H9 (cell line): Measurements from ENCODE around the gene HKDC1. TPM values are rescaled to one million over a fixed set of nuclear protein-coding genes. Genes with fewer than 3 reads are reported as not detected.

Experiments
- DNase-seq: peaks from one replicate; pipeline ENCODE4 v3.0.0-alpha.2; 2017
- H2AFZ ChIP-seq: one replicate; pipeline ENCODE4 v1.6.1; 2013; ENCODE audit warnings: mild to moderate bottlenecking, low read length, control low read depth, moderate library complexity
- H2AK5ac ChIP-seq: 2 replicates; pipeline ENCODE4 v1.6.1; 2013; ENCODE audit warnings: low read length, control low read depth, mixed read lengths; ENCODE audit not compliant: insufficient read length
- H2BK120ac ChIP-seq: one replicate; pipeline ENCODE4 v1.6.1; 2013; ENCODE audit warnings: low read depth, mild to moderate bottlenecking, low read length, control low read depth, inconsistent platforms; ENCODE audit not compliant: poor library complexity, severe bottlenecking
- H2BK12ac ChIP-seq: 2 replicates; pipeline ENCODE4 v1.6.1; 2013; ENCODE audit warnings: low read length, control low read depth, mixed read lengths, low read depth; ENCODE audit not compliant: insufficient read length
- H2BK15ac ChIP-seq: 2 replicates; pipeline ENCODE4 v1.6.1; 2013; ENCODE audit warnings: low read depth, low read length, control low read depth
- H2BK20ac ChIP-seq: one replicate; pipeline ENCODE4 v1.6.1; 2013; ENCODE audit warnings: low read depth, mild to moderate bottlenecking, low read length, control low read depth, inconsistent platforms; ENCODE audit not compliant: poor library complexity, severe bottlenecking
- H2BK5ac ChIP-seq: 2 replicates; pipeline ENCODE4 v1.6.1; 2013; ENCODE audit warnings: low read length, control low read depth, mixed read lengths; ENCODE audit not compliant: insufficient read length
- H3K14ac ChIP-seq: 2 replicates; pipeline ENCODE4 v1.6.1; 2013; ENCODE audit warnings: low read length, control low read depth; ENCODE audit not compliant: insufficient read depth
- H3K18ac ChIP-seq: 2 replicates; pipeline ENCODE4 v1.6.1; 2013; ENCODE audit warnings: low read depth, mild to moderate bottlenecking, mixed read lengths, low read length, control low read depth; ENCODE audit not compliant: insufficient read length
- H3K23ac ChIP-seq: 2 replicates; pipeline ENCODE4 v1.6.1; 2013; ENCODE audit warnings: low read length, control low read depth, mixed read lengths, low read depth; ENCODE audit not compliant: insufficient read length
- H3K23me2 ChIP-seq: 2 replicates; pipeline ENCODE4 v1.6.1; 2013; ENCODE audit warnings: low read depth, mild to moderate bottlenecking, mixed read lengths, low read length, control low read depth; ENCODE audit not compliant: insufficient read length, poor library complexity, severe bottlenecking
- H3K27ac ChIP-seq: 2 replicates; pipeline ENCODE4 v1.5.1; 2013; ENCODE audit warnings: low read length, control low read depth, mixed read lengths, low read depth; ENCODE audit not compliant: insufficient read length
- H3K27me3 ChIP-seq: 2 replicates; pipeline ENCODE4 v1.6.1; 2013; ENCODE audit warnings: low read length, control low read depth, inconsistent platforms; ENCODE audit not compliant: insufficient read depth
- H3K4ac ChIP-seq: 2 replicates; pipeline ENCODE4 v1.6.1; 2013; ENCODE audit warnings: low read depth, mild to moderate bottlenecking, control low read depth, inconsistent platforms, low read length, moderate library complexity
- H3K4me1 ChIP-seq: 2 replicates; pipeline ENCODE4 v1.6.1; 2013; ENCODE audit warnings: low read length, control low read depth, inconsistent platforms; ENCODE audit not compliant: insufficient read depth
- H3K4me2 ChIP-seq: 2 replicates; pipeline ENCODE4 v1.6.1; 2013; ENCODE audit warnings: low read length, control low read depth, mixed read lengths; ENCODE audit not compliant: insufficient read length, insufficient read depth
- H3K56ac ChIP-seq: 2 replicates; pipeline ENCODE4 v1.6.1; 2013; ENCODE audit warnings: low read depth, mild to moderate bottlenecking, mixed read lengths, low read length, control low read depth; ENCODE audit not compliant: insufficient read length
- H3K79me1 ChIP-seq: 2 replicates; pipeline ENCODE4 v1.6.1; 2013; ENCODE audit warnings: low read depth, mild to moderate bottlenecking, moderate library complexity, low read length, control low read depth, inconsistent platforms; ENCODE audit not compliant: insufficient read depth, poor library complexity, severe bottlenecking
- H3K79me2 ChIP-seq: 2 replicates; pipeline ENCODE4 v1.6.1; 2013; ENCODE audit warnings: low read length, control low read depth, inconsistent platforms; ENCODE audit not compliant: insufficient read depth
- H3K9ac ChIP-seq: 2 replicates; pipeline ENCODE4 v1.6.1; 2013; ENCODE audit warnings: low read length, control low read depth, mixed read lengths; ENCODE audit not compliant: insufficient read length; ENCODE audit errors: extremely low read depth
- H3K9me3 ChIP-seq: one replicate; pipeline ENCODE4 v1.6.1; 2013; ENCODE audit warnings: low read depth, low read length, inconsistent platforms; ENCODE audit not compliant: control insufficient read depth
- H3T11ph ChIP-seq: one replicate; pipeline ENCODE4 v1.6.1; 2013; ENCODE audit warnings: mild to moderate bottlenecking, low read length, control low read depth, inconsistent platforms
- H4K20me1 ChIP-seq: one replicate; pipeline ENCODE4 v1.6.1; 2013; ENCODE audit not compliant: control insufficient read depth, insufficient read length, insufficient read depth
- H4K5ac ChIP-seq: 2 replicates; pipeline ENCODE4 v1.6.1; 2013; ENCODE audit warnings: low read depth, mild to moderate bottlenecking, mixed read lengths, low read length, control low read depth; ENCODE audit not compliant: insufficient read length
- H4K8ac ChIP-seq: replicated peaks from 2 replicates; pipeline ENCODE4 v1.6.1; 2013; ENCODE audit warnings: low read length, control low read depth, mixed read lengths, low read depth; ENCODE audit not compliant: insufficient read length
- H4K91ac ChIP-seq: 2 replicates; pipeline ENCODE4 v1.6.1; 2013; ENCODE audit warnings: low read depth, mild to moderate bottlenecking, moderate library complexity, mixed read lengths, low read length, control low read depth; ENCODE audit not compliant: insufficient read length
- H3K27ac Mint-ChIP-seq, 3 experiments: 2 replicates in 2 of 3; 3 replicates in 1 of 3; pipeline ENCODE4 v1.8.0; 2020 to 2021; ENCODE audit warnings: mixed read lengths in 3 of 3, mild to moderate bottlenecking in 1 of 3, moderate library complexity in 1 of 3
- H3K27me3 Mint-ChIP-seq: 2 replicates; pipeline ENCODE4 v1.8.0; 2021; ENCODE audit warnings: low read depth, mild to moderate bottlenecking, moderate library complexity, mixed read lengths
- H3K36me3 Mint-ChIP-seq, 3 experiments: 2 replicates in 2 of 3; 3 replicates in 1 of 3; pipeline ENCODE4 v1.8.0; 2020 to 2021; ENCODE audit warnings: low read depth in 3 of 3, mixed read lengths in 3 of 3; ENCODE audit not compliant: insufficient read depth in 1 of 3
- H3K4me1 Mint-ChIP-seq, 2 experiments: 2 replicates each; pipeline ENCODE4 v1.8.0; 2020; ENCODE audit warnings: mixed read lengths in 2 of 2
- H3K4me3 Mint-ChIP-seq, 2 experiments: 2 replicates in 1 of 2; 3 replicates in 1 of 2; pipeline ENCODE4 v1.8.0; 2020 to 2021; ENCODE audit warnings: mild to moderate bottlenecking in 2 of 2, mixed read lengths in 2 of 2, moderate library complexity in 1 of 2
- H3K9me3 Mint-ChIP-seq, 2 experiments: 2 replicates in 1 of 2; 3 replicates in 1 of 2; pipeline ENCODE4 v1.8.0; 2020; ENCODE audit warnings: mild to moderate bottlenecking in 2 of 2, mixed read lengths in 2 of 2, moderate library complexity in 1 of 2
- WGBS: extraction: QIAGEN DNeasy Blood & Tissue Kit; methylation state at CpG from one replicate; pipeline ENCODE4 v1.1.7; 2013; ENCODE audit warnings: missing lambda C conversion rate, low lambda C conversion rate, mixed read lengths; ENCODE audit not compliant: insufficient read length; ENCODE audit errors: extremely low coverage; 5-methylcytosine and 5-hydroxymethylcytosine counted together
- total RNA-seq: library from RNA; stranded (reverse); gene quantifications from 2 replicates; pipeline ENCODE4 v1.2.1, GENCODE V29; 2021
- TF ChIP-seq, protein P1 (sequence below): fragments of 200-600 bp; sonication (generic); conservative IDR thresholded peaks from 3 replicates; pipeline ENCODE4 v1.8.0; 2021; ENCODE audit warnings: antibody characterized with exemption, mild to moderate bottlenecking

Gene HKDC1
- total RNA-seq, 1 experiment from 2014 or later = not detected

DNA sequence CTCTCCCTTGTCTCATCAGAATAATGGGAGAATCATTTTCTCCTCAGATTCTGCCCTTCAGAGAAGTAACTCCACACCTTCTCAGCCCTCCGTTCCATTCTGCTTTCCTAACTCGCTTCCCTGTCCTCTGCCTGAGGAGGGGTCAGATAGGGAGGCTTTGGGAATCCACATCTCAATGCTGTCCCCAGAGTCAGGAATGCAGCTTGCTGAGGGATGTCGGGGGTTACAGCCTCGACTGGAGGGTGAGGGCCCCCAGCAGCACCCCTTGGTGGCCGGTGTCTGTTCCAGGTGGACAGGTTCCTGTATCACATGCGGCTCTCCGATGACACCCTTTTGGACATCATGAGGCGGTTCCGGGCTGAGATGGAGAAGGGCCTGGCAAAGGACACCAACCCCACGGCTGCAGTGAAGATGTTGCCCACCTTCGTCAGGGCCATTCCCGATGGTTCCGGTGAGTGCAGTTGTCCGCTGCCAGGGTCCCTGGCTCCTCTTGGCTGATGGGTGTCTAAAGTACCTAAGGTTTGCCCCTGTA, 6.9 kb downstream of the HKDC1 start:
- Histone ChIP-seq H3K4me1 (peaks cover 4% of the 10 kb centered on the region; the same call in 1 of the 2 replicates), H3K14ac (no peak overlapping the region), H4K91ac (no peak overlapping the region), H3K18ac (no peak overlapping the region), H3K27me3 (no peaks in the 10 kb centered on the region), H3K56ac (no peak overlapping the region), H4K5ac (no peak overlapping the region), H2BK5ac (no peak overlapping the region), H2BK15ac (no peak overlapping the region), H3T11ph (no peak overlapping the region), H3K9me3 (no peaks in the 10 kb centered on the region), H2BK120ac (no peak overlapping the region), H2BK12ac (no peak overlapping the region), H3K4ac (no peak overlapping the region), H3K4me2 (no peak overlapping the region), H2AFZ (no peak overlapping the region), H3K23me2 (no peaks in the 10 kb centered on the region), H3K9ac (no peak overlapping the region), H3K27ac (no peak overlapping the region), H3K79me2 (no peaks in the 10 kb centered on the region), H4K8ac (no peak overlapping the region), H4K20me1 (no peaks in the 10 kb centered on the region), H2AK5ac (no peak overlapping the region), H3K79me1 (no peaks in the 10 kb centered on the region), H3K23ac (no peak overlapping the region), H2BK20ac (no peak overlapping the region)
- TF ChIP-seq, protein P1, sequence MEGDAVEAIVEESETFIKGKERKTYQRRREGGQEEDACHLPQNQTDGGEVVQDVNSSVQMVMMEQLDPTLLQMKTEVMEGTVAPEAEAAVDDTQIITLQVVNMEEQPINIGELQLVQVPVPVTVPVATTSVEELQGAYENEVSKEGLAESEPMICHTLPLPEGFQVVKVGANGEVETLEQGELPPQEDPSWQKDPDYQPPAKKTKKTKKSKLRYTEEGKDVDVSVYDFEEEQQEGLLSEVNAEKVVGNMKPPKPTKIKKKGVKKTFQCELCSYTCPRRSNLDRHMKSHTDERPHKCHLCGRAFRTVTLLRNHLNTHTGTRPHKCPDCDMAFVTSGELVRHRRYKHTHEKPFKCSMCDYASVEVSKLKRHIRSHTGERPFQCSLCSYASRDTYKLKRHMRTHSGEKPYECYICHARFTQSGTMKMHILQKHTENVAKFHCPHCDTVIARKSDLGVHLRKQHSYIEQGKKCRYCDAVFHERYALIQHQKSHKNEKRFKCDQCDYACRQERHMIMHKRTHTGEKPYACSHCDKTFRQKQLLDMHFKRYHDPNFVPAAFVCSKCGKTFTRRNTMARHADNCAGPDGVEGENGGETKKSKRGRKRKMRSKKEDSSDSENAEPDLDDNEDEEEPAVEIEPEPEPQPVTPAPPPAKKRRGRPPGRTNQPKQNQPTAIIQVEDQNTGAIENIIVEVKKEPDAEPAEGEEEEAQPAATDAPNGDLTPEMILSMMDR = no peak; the same call in 2 of the 3 replicates
- no CpG with 5 or more reads among the region's 14 CpGs for whole genome bisulfite sequencing
- Mint-ChIP-seq H3K36me3 (no peaks in the 10 kb centered on the region), H3K27ac (peak overlapping the region in 1 of 3 experiments; percentile 33; a peak in 1 of 7 replicates), H3K9me3 (no peaks in the 10 kb centered on the region), H3K27me3 (peaks cover 2% of the 10 kb centered on the region), H3K4me1 (peaks cover 7 to 16% of the 10 kb centered on the region in 2 experiments), H3K4me3 (no peak overlapping the region)
- no peak for DNase-seq
